ENCODE measurements around the gene ABCA3. TPM values are rescaled to one million over a fixed set of nuclear protein-coding genes. Genes with fewer than 3 reads are reported as not detected.

Gene ABCA3
- total RNA-seq, 1 experiment from 2014 or later, result 58.4 TPM

DNA sequence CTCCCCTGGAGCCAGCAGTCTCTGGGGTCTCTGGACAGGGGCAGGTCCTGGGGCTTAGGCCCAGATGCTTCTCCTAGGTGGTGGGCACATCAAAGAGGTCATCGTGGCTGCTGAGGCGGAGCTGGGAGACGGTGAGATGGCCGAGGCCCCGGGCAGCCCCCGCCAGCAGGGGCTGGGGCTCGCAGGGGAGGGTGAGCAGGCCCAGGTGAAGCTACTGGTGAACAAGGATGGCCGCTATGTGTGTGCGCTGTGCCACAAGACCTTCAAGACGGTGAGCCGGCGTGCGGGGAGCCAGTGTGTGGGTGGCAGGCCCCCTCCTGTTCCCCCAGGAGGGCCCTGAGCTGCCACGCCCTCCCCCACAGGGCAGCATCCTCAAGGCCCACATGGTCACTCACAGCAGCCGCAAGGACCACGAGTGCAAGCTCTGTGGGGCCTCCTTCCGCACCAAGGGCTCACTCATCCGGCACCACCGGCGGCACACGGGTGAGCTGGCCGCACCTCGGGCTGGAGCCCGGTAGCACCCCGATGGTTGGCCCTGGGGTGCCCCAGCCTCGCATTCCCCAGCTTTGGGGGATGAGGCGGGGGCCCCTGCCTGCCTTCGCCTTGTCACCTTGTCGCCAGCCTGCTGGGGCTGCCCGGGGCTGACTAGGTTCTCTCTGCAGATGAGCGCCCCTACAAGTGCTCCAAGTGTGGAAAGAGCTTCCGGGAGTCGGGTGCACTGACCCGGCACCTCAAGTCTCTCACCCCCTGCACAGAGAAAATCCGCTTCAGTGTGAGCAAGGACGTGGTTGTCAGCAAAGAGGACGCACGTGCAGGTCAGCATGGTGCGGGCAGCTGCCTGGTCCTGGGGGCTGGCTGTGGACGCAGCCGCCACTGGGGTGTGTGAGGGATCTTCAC lies 108.2 kb downstream of the ABCA3 start:
- no peak for ATAC-seq
- no peak overlapping the region for H3K27ac ChIP-seq (ENCODE audit: low read length)
- no peak for DNase-seq (ENCODE audit: low read depth, low spot score)
- intact Hi-C loops (cut with micrococcal nuclease; ENCODE audit: unreplicated experiment), result no loop called here
- H3K9me3 ChIP-seq (ENCODE audit: control insufficient read depth, insufficient read depth, low read depth, low read length), result no peaks in the 10 kb centered on the region
- ChIA-PET CTCF (no interaction called here), POLR2A (no interaction called here)
- BruUV-seq (replicated peaks), result no TSS peak
- no peak overlapping the region for H3K4me3 ChIP-seq (ENCODE audit: low read depth in 2 of 2, low read length in 2 of 2)
- no peaks in the 10 kb centered on the region for H3K27me3 ChIP-seq (ENCODE audit: control insufficient read depth, insufficient read depth, low read length)
- H3K4me1 ChIP-seq (ENCODE audit: control insufficient read depth, insufficient read depth, low read length), result peaks cover 5% of the 10 kb centered on the region; the same call in 1 of the 2 replicates
- TF ChIP-seq SIN3A (IDR thresholded peaks at IDR 0.05; ENCODE audit: borderline replicate concordance, insufficient read depth, low read depth, low read length) (no peak), TCF7L2 (IDR thresholded peaks at IDR 0.05; ENCODE audit: low read depth, low read length) (no peak), POLR2AphosphoS5 (IDR thresholded peaks at IDR 0.05; ENCODE audit: low read depth, low read length) (no peak)
- TF ChIP-seq, protein P1, sequence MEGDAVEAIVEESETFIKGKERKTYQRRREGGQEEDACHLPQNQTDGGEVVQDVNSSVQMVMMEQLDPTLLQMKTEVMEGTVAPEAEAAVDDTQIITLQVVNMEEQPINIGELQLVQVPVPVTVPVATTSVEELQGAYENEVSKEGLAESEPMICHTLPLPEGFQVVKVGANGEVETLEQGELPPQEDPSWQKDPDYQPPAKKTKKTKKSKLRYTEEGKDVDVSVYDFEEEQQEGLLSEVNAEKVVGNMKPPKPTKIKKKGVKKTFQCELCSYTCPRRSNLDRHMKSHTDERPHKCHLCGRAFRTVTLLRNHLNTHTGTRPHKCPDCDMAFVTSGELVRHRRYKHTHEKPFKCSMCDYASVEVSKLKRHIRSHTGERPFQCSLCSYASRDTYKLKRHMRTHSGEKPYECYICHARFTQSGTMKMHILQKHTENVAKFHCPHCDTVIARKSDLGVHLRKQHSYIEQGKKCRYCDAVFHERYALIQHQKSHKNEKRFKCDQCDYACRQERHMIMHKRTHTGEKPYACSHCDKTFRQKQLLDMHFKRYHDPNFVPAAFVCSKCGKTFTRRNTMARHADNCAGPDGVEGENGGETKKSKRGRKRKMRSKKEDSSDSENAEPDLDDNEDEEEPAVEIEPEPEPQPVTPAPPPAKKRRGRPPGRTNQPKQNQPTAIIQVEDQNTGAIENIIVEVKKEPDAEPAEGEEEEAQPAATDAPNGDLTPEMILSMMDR (IDR thresholded peaks at IDR 0.05), result no peak
- TF ChIP-seq, protein P2, sequence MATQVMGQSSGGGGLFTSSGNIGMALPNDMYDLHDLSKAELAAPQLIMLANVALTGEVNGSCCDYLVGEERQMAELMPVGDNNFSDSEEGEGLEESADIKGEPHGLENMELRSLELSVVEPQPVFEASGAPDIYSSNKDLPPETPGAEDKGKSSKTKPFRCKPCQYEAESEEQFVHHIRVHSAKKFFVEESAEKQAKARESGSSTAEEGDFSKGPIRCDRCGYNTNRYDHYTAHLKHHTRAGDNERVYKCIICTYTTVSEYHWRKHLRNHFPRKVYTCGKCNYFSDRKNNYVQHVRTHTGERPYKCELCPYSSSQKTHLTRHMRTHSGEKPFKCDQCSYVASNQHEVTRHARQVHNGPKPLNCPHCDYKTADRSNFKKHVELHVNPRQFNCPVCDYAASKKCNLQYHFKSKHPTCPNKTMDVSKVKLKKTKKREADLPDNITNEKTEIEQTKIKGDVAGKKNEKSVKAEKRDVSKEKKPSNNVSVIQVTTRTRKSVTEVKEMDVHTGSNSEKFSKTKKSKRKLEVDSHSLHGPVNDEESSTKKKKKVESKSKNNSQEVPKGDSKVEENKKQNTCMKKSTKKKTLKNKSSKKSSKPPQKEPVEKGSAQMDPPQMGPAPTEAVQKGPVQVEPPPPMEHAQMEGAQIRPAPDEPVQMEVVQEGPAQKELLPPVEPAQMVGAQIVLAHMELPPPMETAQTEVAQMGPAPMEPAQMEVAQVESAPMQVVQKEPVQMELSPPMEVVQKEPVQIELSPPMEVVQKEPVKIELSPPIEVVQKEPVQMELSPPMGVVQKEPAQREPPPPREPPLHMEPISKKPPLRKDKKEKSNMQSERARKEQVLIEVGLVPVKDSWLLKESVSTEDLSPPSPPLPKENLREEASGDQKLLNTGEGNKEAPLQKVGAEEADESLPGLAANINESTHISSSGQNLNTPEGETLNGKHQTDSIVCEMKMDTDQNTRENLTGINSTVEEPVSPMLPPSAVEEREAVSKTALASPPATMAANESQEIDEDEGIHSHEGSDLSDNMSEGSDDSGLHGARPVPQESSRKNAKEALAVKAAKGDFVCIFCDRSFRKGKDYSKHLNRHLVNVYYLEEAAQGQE (IDR thresholded peaks at IDR 0.05; ENCODE audit: insufficient read depth in 1 of 2, low read depth in 2 of 2, low read length in 1 of 2), result no peak
- peaks cover 5% of the 10 kb centered on the region; the same call in 1 of the 2 replicates for H3K36me3 ChIP-seq (ENCODE audit: control insufficient read depth, insufficient read depth, low read length)
- in situ Hi-C loops (cut with HindIII; ENCODE audit: low pct_unique_long_range_greater_than_20kb, low sequenced_read_pairs), result no loop called here

DNA sequence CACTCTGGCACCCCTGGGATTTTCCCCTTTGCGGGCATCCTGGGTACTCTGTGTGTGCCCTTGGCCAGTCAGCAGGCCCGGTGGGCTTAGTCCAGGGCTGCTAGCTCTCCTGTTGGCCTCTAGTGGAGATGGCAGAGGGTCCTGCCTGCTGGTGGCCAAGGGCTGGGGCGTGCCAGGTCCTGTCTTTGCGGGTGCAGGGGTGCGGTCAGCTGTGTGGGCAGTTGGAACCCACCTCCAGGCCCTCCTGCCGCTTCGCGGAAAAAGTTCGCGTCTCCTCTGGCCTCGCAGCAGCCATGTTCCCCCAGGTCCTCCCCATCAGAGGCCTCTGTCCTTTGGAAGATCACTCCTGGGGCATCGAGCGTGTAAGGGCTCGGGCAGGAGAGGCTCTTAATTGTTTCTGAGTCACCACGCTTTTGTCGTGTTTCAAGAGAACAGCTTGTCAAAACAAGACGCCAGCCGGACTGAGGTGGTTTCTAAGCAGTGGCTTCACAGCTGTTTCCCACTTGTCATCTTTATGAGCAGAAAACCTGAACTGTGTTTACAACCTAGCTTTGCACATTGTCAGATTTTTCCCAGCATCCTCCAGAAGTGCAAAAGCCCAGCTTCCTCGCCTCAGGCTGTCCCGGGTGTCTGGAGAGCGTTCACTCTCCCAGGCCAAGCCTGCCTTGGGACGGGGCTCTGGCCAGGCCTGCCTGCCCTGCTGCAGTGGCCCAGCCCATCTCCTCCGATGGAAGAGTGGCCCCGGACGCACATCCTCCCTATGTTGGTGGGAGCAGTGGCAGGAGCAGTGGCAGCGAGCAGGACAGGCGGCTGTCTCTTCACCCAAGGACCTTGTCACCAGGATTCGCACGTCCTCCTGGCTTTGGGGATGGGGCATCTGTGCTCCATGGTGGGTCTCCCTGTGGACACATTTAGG lies 109.3 kb downstream of the ABCA3 start:
- Histone ChIP-seq H3K4me1 (ENCODE audit: control insufficient read depth, insufficient read depth, low read length) (peaks cover 10% of the 10 kb centered on the region), H3K27ac (ENCODE audit: low read length) (no peak overlapping the region), H3K4me3 (ENCODE audit: low read depth in 2 of 2, low read length in 2 of 2) (no peak overlapping the region), H3K36me3 (ENCODE audit: control insufficient read depth, insufficient read depth, low read length) (peaks cover 5% of the 10 kb centered on the region; the same call in 1 of the 2 replicates), H3K9me3 (ENCODE audit: control insufficient read depth, insufficient read depth, low read depth, low read length) (no peaks in the 10 kb centered on the region), H3K27me3 (ENCODE audit: control insufficient read depth, insufficient read depth, low read length) (no peaks in the 10 kb centered on the region)
- no TSS peak for BruUV-seq (replicated peaks)
- DNase-seq (ENCODE audit: low read depth, low spot score) (no peak), ATAC-seq (no peak)
- ChIA-PET CTCF (no interaction called here), POLR2A (no interaction called here)
- TF ChIP-seq SIN3A (IDR thresholded peaks at IDR 0.05; ENCODE audit: borderline replicate concordance, insufficient read depth, low read depth, low read length) (no peak), TCF7L2 (IDR thresholded peaks at IDR 0.05; ENCODE audit: low read depth, low read length) (no peak), POLR2AphosphoS5 (IDR thresholded peaks at IDR 0.05; ENCODE audit: low read depth, low read length) (no peak)
- TF ChIP-seq, protein P1 (IDR thresholded peaks at IDR 0.05), result no peak
- TF ChIP-seq, protein P2 (IDR thresholded peaks at IDR 0.05; ENCODE audit: insufficient read depth in 1 of 2, low read depth in 2 of 2, low read length in 1 of 2), result no peak
- intact Hi-C loops (cut with micrococcal nuclease; ENCODE audit: unreplicated experiment) (no loop called here), in situ Hi-C loops (cut with HindIII; ENCODE audit: low pct_unique_long_range_greater_than_20kb, low sequenced_read_pairs) (no loop called here)
